ENCODE results near the gene THRAP3. TPM values are rescaled to one million over a fixed set of nuclear protein-coding genes. Genes with fewer than 3 reads are reported as not detected.
"Not testable (repeated sequence)": the region's sequence is repeated elsewhere in the genome, so short reads cannot be mapped to it uniquely, and the experiment has no call there.

THRAP3 gene
- total RNA-seq, 2 experiments from 2014 or later, result 142 to 167 TPM

- CTCF ChIA-PET, result interaction anchor here (0.6 to 2.0 kb wide), 2 partner anchors 43 to 68 kb away, joined by 3 to 6 read pairs; partner anchors contain the start of gene TRAPPC3
These were observed 6.6 kb upstream of the THRAP3 start for GRCh38 chr1:36217670-36218069.

DNA sequence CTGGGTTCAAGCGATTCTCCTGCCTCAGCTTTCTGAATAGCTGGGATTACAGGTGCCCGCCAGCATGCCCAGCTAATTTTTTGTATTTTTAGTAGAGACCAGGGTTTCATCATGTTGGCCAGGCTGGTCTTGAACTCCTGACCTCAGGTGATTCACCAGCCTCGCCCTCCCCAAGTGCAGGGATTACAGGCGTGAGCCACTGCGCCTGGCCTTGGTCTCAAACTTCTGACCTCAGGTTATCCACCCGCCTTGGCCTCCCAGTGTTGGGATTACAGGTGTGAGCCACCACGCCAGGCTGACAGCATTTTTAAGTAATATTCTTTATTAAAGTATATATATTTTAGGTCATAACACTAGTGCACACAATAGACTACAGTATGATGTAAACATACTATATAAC, 2.3 kb upstream of the THRAP3 start:
- H3K9me3 Mint-ChIP-seq, H3K27me3 Mint-ChIP-seq, POLR2A ChIA-PET, DNase-seq, H3K4me3 Mint-ChIP-seq, H3K27ac Mint-ChIP-seq: not testable (repeated sequence)
- Mint-ChIP-seq H3K36me3 (ENCODE audit: low read depth) (peaks cover 17% of the 10 kb centered on the region), H3K4me1 (peaks cover 20% of the 10 kb centered on the region)
- CTCF ChIA-PET, result interaction anchor here (0.6 to 2.7 kb wide), 7 partner anchors 10 to 72 kb away, joined by 3 to 8 read pairs (median 5); partner anchors contain the start of gene TRAPPC3

More at GRCh38 chr1:36217670-36218069, 6.6 kb upstream of the THRAP3 start:
- H3K9me3 Mint-ChIP-seq, result no peaks in the 10 kb centered on the region
- POLR2A ChIA-PET, result no interaction called here
- no peaks in the 10 kb centered on the region for H3K27me3 Mint-ChIP-seq
- H3K4me3 Mint-ChIP-seq, result no peak overlapping the region
- DNase-seq, result no peak
- no peaks in the 10 kb centered on the region for H3K36me3 Mint-ChIP-seq (ENCODE audit: low read depth)
- H3K4me1 Mint-ChIP-seq, result peaks cover 8% of the 10 kb centered on the region
- H3K27ac Mint-ChIP-seq, result no peak overlapping the region

DNA sequence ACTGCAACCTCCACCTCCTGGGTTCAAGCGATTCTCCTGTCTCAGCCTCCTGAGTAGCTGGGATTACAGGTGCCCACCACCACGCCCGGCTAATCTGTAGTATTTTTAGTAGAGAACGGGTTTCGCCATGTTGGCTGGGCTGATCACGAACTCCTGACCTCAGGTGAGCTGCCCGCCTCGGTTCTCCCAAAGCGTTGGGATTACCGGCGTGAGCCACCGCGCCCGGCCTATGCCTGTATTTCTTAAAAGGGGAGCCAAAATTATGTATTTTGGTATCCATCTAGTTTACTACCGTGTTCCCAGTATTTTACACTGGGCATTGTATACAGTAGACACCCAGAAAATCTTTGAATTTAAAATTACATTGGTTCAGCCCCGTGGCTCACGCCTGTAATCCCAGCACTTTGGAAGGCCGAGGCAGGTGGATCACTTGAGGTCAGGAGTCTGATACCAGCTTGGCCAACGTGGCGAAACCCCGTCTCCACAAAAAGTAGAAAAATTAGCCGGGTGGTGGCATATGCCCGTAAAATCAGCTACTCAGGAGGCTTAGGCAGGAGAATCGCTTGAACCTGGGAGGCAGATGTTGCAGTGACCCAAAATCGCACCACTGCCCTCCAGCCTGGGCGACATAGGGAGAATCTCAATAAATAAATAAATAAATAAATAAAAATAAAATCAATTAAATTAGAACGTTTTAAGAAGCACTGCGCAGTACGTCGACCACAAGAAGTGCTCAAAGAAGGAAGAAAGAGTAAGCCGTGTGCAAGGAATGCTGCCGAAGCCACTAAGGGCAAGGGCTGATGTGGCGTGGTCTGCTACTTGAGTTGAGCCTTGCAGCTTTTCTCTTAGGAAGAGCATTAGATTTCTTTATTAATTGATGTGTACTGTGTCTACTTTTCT, 1.5 kb upstream of the THRAP3 start:
- ChIA-PET POLR2A (interaction anchor here (0.7 to 0.9 kb wide), 2 partner anchors 11 to 214 kb away, joined by 4 to 5 read pairs; no protein-coding TSS in a partner anchor), CTCF (interaction anchor here (0.8 to 2.7 kb wide), 7 partner anchors 9 to 85 kb away, joined by 3 to 8 read pairs (median 4); partner anchors contain the start of gene TRAPPC3)
- peak overlapping the region; percentile 99 for H3K27ac Mint-ChIP-seq
- H3K36me3 Mint-ChIP-seq (ENCODE audit: low read depth), result peaks cover 21% of the 10 kb centered on the region
- H3K9me3 Mint-ChIP-seq, result no peaks in the 10 kb centered on the region
- H3K4me1 Mint-ChIP-seq, result peaks cover 25% of the 10 kb centered on the region
- H3K27me3 Mint-ChIP-seq, result no peaks in the 10 kb centered on the region
- H3K4me3 Mint-ChIP-seq, result peak overlapping the region; percentile 87
- no peak for DNase-seq

- DNase-seq, result peak; percentile 51
- peak overlapping the region; percentile 99 for H3K27ac Mint-ChIP-seq
- H3K27me3 Mint-ChIP-seq, result no peaks in the 10 kb centered on the region
- peak overlapping the region; percentile 87 for H3K4me3 Mint-ChIP-seq
- H3K36me3 Mint-ChIP-seq (ENCODE audit: low read depth), result peaks cover 21% of the 10 kb centered on the region
- ChIA-PET CTCF (interaction anchor here (1.0 to 2.7 kb wide), 10 partner anchors 10 to 85 kb away, joined by 3 to 12 read pairs (median 4); partner anchors contain the start of gene TRAPPC3), POLR2A (interaction anchor here (0.5 to 1.7 kb wide), 5 partner anchors 12 to 215 kb away, joined by 3 to 6 read pairs (median 4); no protein-coding TSS in a partner anchor)
- peaks cover 25% of the 10 kb centered on the region for H3K4me1 Mint-ChIP-seq
- H3K9me3 Mint-ChIP-seq, result no peaks in the 10 kb centered on the region
These were observed 755 bp upstream of the THRAP3 start for GRCh38 chr1:36223381-36223995.

GRCh38 chr1:36224537-36225282, 467 bp downstream of the THRAP3 start:
- Mint-ChIP-seq H3K4me3 (peak overlapping the region; percentile 87), H3K27ac (peak overlapping the region; percentile 99), H3K9me3 (no peaks in the 10 kb centered on the region), H3K27me3 (no peaks in the 10 kb centered on the region), H3K4me1 (peaks cover 25% of the 10 kb centered on the region), H3K36me3 (ENCODE audit: low read depth) (peaks cover 21% of the 10 kb centered on the region)
- no peak for DNase-seq
- CTCF ChIA-PET, result interaction anchor here (0.6 to 2.7 kb wide), 11 partner anchors 11 to 91 kb away, joined by 3 to 12 read pairs (median 3); partner anchors contain the start of gene TRAPPC3
- POLR2A ChIA-PET, result interaction anchor here (0.5 to 1.7 kb wide), 4 partner anchors 13 to 162 kb away, joined by 3 to 10 read pairs (median 4); no protein-coding TSS in a partner anchor

DNA sequence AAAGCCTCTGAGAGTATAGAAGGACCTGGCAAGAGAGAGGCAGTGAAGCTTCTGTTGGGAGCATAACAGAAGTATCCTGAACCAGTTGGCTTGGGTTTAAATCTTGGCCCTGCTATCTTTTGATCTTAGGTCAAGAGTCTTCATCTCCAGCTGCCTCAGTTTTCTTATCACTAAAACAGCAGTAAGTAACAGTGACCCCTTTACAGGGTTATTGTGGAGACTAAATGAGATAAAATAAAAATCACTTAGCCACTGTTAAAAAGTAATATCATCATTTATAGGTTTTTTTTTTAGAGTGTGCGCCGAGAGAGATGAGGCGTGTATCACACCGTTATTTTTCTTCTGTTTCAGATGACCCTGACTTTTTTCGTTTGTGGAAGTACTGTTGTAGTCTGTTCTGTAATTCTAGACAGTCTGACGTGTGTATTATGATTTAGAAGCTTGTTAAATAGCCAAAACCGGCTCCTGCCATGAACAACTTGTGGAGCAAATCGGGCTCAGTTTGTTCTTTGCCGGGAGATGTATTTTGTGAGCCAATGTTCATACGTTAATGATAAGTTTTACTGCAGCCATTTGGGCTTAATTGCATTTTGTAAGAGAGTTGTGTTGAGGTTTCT, 1.1 kb downstream of the THRAP3 start:
- peak overlapping the region; percentile 87 for H3K4me3 Mint-ChIP-seq
- peaks cover 25% of the 10 kb centered on the region for H3K4me1 Mint-ChIP-seq
- POLR2A ChIA-PET, result no interaction called here
- no peaks in the 10 kb centered on the region for H3K27me3 Mint-ChIP-seq
- no peaks in the 10 kb centered on the region for H3K9me3 Mint-ChIP-seq
- peaks cover 23% of the 10 kb centered on the region for H3K36me3 Mint-ChIP-seq (ENCODE audit: low read depth)
- CTCF ChIA-PET, result interaction anchor here (0.6 to 2.1 kb wide), 8 partner anchors 11 to 92 kb away, joined by 3 to 12 read pairs (median 4); partner anchors contain the start of gene TRAPPC3
- DNase-seq, result no peak
- H3K27ac Mint-ChIP-seq, result peak overlapping the region; percentile 99

DNA sequence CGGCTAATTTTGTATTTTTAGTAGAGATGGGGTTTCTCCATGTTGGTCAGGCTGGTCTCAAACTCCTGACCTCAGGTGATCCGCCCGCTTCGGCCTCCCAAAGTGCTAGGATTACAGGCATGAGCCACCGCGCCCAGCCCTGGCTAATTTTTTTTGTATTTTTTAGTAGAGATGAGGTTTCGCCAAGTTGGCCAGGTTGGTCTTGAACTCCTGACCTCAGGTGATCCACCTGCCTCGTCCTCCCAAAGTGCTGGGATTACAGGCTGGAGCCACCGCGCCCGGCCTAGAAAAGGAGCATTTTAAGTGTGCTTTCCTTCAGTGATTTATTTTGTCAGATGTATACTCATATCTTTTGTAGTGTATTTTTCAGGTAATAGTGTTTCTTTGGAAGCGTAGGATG, 6.0 kb downstream of the THRAP3 start:
- peaks cover 35% of the 10 kb centered on the region for H3K4me1 Mint-ChIP-seq
- POLR2A ChIA-PET, DNase-seq, H3K27ac Mint-ChIP-seq, H3K27me3 Mint-ChIP-seq, H3K4me3 Mint-ChIP-seq, H3K9me3 Mint-ChIP-seq: not testable (repeated sequence)
- H3K36me3 Mint-ChIP-seq (ENCODE audit: low read depth), result peaks cover 37% of the 10 kb centered on the region
- CTCF ChIA-PET, result interaction anchor here (0.7 kb wide), 1 partner anchor 8 kb away, joined by 3 read pairs; no protein-coding TSS in a partner anchor

DNA sequence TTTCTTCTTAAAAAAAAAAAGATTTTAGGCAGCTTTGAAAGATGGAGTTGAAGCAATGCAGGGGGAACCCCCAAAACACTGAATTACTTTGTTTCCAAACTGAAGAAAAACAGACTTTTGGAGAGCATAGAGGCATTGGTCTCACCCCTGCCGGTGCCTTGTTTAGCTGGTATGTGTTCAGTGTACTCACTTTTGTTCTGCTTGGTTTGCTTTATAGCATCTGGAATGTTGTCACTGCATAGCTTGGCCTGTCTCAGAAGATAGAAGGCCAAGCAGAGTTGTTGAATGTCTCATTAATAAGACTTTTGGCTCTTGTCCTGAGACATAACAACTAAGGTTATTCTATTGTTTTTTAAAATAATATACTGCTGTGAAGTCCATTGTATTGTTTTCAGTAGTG, 6.9 kb downstream of the THRAP3 start:
- Mint-ChIP-seq H3K27me3 (no peaks in the 10 kb centered on the region), H3K36me3 (ENCODE audit: low read depth) (peaks cover 32% of the 10 kb centered on the region), H3K27ac (no peak overlapping the region), H3K4me3 (no peak overlapping the region), H3K4me1 (peaks cover 33% of the 10 kb centered on the region), H3K9me3 (no peaks in the 10 kb centered on the region)
- ChIA-PET CTCF (no interaction called here), POLR2A (no interaction called here)
- no peak for DNase-seq

- Mint-ChIP-seq H3K27me3 (no peaks in the 10 kb centered on the region), H3K4me3 (no peak overlapping the region), H3K9me3 (no peaks in the 10 kb centered on the region), H3K27ac (no peak overlapping the region), H3K36me3 (ENCODE audit: low read depth) (peaks cover 29% of the 10 kb centered on the region), H3K4me1 (peaks cover 30% of the 10 kb centered on the region)
- POLR2A ChIA-PET, result no interaction called here
- CTCF ChIA-PET, result no interaction called here
- no peak for DNase-seq
These were observed 8.2 kb downstream of the THRAP3 start for GRCh38 chr1:36232212-36233095.

DNA sequence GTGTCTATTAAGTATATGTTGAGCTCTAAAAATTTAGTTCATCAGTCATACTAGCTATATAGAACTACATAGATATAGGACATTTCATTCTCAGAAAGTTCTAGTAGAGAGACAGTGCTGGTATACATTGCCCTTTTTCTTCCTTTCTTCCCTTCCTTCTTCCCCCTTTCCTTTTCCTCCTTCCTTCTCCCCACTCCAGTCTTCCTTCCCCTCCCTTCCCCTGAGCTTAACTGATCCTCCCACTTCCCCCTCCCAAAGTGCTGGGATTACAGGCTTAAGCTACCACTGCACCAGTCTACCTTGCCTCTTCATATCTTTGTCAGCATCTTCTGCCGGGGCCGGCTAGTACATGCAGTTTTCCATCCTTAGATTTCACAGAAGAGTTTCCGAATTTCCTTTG, 12.1 kb downstream of the THRAP3 start:
- H3K4me3 Mint-ChIP-seq, result no peak overlapping the region

DNA sequence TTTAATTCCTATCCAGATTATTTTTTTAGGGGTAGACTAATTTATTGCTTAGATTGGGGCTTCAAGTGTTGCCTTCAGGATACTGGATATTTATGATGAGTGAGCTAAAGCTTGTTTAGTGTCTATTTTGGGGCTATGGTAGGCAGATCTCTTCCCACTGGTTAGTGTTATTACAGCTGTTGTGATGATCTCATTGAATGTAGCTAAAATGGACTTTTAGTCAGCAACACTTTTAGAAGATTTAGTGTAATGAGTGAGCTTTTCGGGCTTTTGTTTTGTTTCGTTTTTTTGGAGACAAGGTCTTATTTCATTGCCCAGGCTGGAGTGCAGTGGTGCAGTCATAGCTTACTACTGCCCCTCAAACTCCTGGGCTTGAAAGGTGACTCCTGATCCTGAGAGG, 14.2 kb downstream of the THRAP3 start:
- H3K4me3 Mint-ChIP-seq, result no peak overlapping the region
- no peak for DNase-seq
- H3K9me3 Mint-ChIP-seq, result no peaks in the 10 kb centered on the region
- H3K4me1 Mint-ChIP-seq, result peaks cover 25% of the 10 kb centered on the region
- POLR2A ChIA-PET, result interaction anchor here (1.1 kb wide), 1 partner anchor 14 kb away, joined by 10 read pairs; the partner anchor contains the start of gene THRAP3
- CTCF ChIA-PET, result interaction anchor here (0.8 to 1.5 kb wide), 2 partner anchors 8 to 68 kb away, joined by 3 to 4 read pairs; no protein-coding TSS in a partner anchor
- H3K36me3 Mint-ChIP-seq (ENCODE audit: low read depth), result peaks cover 27% of the 10 kb centered on the region
- H3K27ac Mint-ChIP-seq, result no peak overlapping the region
- H3K27me3 Mint-ChIP-seq, result no peaks in the 10 kb centered on the region

More for the DNA sequence above, 12.1 kb downstream of the THRAP3 start:
- peaks cover 31% of the 10 kb centered on the region for H3K4me1 Mint-ChIP-seq
- CTCF ChIA-PET, result interaction anchor here (0.8 to 1.9 kb wide), 4 partner anchors 10 to 87 kb away, joined by 3 to 7 read pairs (median 4); partner anchors contain the start of gene TRAPPC3
- peak overlapping the region; percentile 31 for H3K27ac Mint-ChIP-seq
- no peaks in the 10 kb centered on the region for H3K9me3 Mint-ChIP-seq
- no peaks in the 10 kb centered on the region for H3K27me3 Mint-ChIP-seq
- POLR2A ChIA-PET, result interaction anchor here (0.9 kb wide), 1 partner anchor 8 kb away, joined by 11 read pairs; no protein-coding TSS in a partner anchor
- no peak for DNase-seq
- H3K36me3 Mint-ChIP-seq (ENCODE audit: low read depth), result peaks cover 28% of the 10 kb centered on the region

All from activated CD4-positive, alpha-beta T cell treated with anti-CD3 and anti-CD28 coated beads, Interleukin-2, amount 10 ng/mL, durations not matched to agents 7 days and 5 days (primary cell).